Epithelial cell of esophagus (primary cell): Measurements from ENCODE around the gene PAGR1.
"Not testable (repeated sequence)": the region's sequence is repeated elsewhere in the genome, so short reads cannot be mapped to it uniquely, and the experiment has no call there.

ENCODE experiments used
- DNase-seq: peaks from one replicate; pipeline ENCODE4 v3.0.0; 2010; ENCODE audit warnings: low read depth
- H3K4me3 ChIP-seq: 2 replicates; pipeline ENCODE4 v1.5.1; 2011; ENCODE audit warnings: mild to moderate bottlenecking, low read length, control low read depth
- CTCF ChIP-seq: IDR thresholded peaks from 2 replicates; pipeline ENCODE4 v1.5.1; 2011; ENCODE audit warnings: low read depth, mild to moderate bottlenecking, low read length, control low read depth, inconsistent platforms; ENCODE audit not compliant: insufficient read depth; ENCODE audit errors: missing control alignments

PAGR1 gene

DNA sequence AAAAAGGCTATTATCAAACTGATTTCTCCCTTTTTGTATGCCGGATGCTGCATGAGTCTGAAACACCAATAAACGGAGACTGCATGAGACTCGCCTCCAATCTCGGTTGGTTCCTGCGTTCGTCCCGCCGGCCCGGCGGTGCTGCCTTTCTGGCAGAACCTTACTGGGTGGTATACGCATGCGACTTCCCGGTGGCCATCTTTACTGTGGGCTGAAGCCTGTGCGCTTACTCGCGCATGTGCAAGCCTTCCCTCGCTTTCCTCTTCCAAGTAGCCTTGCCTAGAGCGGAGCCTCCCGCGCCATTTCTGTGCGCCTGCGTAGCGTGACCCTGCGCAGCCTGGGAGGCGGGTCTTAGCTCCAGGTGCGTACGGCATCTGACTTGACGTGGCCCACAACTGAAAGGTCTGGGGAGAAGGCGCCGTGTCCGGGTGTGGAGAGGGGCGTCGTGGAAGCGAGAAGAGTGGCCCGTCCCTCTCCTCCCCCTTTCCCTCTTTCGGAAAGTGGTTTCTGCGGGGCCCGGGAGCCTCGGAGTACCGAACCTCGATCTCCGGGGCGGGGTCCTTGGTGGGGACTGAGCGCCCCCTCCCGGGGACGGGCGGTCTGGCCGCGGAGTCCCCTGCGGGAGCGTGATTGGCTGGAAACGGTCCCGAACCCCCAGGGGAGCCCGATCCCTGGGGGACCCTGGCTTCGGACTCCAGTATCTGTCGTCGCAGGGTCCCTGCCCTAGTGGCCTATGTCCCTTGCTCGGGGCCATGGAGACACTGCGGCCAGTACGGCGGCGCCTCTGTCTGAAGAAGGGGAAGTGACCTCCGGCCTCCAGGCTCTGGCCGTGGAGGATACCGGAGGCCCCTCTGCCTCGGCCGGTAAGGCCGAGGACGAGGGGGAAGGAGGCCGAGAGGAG lies at the start of gene PAGR1:
PAGR1 (plus strand) TSS at position 360 of the 901 bp plus-strand sequence; CDS start at position 734, 374 bp downstream.
- DNase-seq, result peak; percentile 100
- peak within 1 kb of the TSS; percentile 93 for H3K4me3 ChIP-seq
- TF ChIP-seq CTCF, result peak; percentile 80

- H3K4me3 ChIP-seq, result no peak overlapping the region
- no peak for TF ChIP-seq CTCF
- no peak for DNase-seq
Measured at GRCh38 chr16:29766571-29766970, 49.4 kb upstream of the PAGR1 start.

- no peak for TF ChIP-seq CTCF
Measured at GRCh38 chr16:29767062-29767461, 48.9 kb upstream of the PAGR1 start.

GRCh38 chr16:29769507-29769906 lies 46.4 kb upstream of the PAGR1 start:
- H3K4me3 ChIP-seq, result no peak overlapping the region
- no peak for TF ChIP-seq CTCF
- DNase-seq, result no peak

More at GRCh38 chr16:29767062-29767461, 48.9 kb upstream of the PAGR1 start:
- H3K4me3 ChIP-seq, result no peak overlapping the region
- DNase-seq, result no peak

GRCh38 chr16:29770250-29770929 lies 45.6 kb upstream of the PAGR1 start:
- no peak overlapping the region for H3K4me3 ChIP-seq
- TF ChIP-seq CTCF, result no peak

GRCh38 chr16:29772330-29772729 lies 43.6 kb upstream of the PAGR1 start:
- not testable (repeated sequence) for DNase-seq, H3K4me3 ChIP-seq

More at GRCh38 chr16:29770250-29770929, 45.6 kb upstream of the PAGR1 start:
- DNase-seq, result no peak

GRCh38 chr16:29774730-29775129 lies 41.2 kb upstream of the PAGR1 start:
- no peak overlapping the region for H3K4me3 ChIP-seq
- no peak for TF ChIP-seq CTCF
- no peak for DNase-seq
